GM12801 (cell line): ENCODE data around the gene VNN1.

Experiments
- TF ChIP-seq, protein P1 (sequence below): IDR thresholded peaks from one replicate; pipeline ENCODE4 v1.5.1; 2011; ENCODE audit warnings: control low read depth; ENCODE audit not compliant: insufficient read length; ENCODE audit errors: extremely low read depth

The VNN1 gene

GRCh38 chr6:132708771-132709170, 5.1 kb downstream of the VNN1 start:
- TF ChIP-seq, protein P1, sequence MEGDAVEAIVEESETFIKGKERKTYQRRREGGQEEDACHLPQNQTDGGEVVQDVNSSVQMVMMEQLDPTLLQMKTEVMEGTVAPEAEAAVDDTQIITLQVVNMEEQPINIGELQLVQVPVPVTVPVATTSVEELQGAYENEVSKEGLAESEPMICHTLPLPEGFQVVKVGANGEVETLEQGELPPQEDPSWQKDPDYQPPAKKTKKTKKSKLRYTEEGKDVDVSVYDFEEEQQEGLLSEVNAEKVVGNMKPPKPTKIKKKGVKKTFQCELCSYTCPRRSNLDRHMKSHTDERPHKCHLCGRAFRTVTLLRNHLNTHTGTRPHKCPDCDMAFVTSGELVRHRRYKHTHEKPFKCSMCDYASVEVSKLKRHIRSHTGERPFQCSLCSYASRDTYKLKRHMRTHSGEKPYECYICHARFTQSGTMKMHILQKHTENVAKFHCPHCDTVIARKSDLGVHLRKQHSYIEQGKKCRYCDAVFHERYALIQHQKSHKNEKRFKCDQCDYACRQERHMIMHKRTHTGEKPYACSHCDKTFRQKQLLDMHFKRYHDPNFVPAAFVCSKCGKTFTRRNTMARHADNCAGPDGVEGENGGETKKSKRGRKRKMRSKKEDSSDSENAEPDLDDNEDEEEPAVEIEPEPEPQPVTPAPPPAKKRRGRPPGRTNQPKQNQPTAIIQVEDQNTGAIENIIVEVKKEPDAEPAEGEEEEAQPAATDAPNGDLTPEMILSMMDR: no peak

DNA sequence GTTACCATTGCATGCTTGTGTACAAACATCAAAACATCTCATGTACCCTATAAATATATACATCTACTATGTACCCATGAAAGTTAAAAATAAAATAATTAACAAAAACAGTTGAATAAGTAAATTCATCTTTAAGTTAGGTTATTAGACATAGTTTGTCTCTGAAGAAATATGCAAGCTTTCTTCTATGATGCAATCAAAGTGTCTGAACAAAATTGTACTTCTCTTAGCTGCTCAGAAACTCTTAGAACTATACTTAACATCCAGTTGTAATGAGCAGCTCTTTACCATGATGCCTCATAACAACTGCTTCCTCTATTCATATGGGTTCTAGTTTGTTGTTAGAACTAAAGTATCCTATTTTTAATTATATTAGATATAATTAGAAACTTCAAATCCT, 5.9 kb downstream of the VNN1 start:
- TF ChIP-seq, protein P1: no peak

GRCh38 chr6:132703936-132704335, 9.9 kb downstream of the VNN1 start:
- TF ChIP-seq, protein P1: no peak

DNA sequence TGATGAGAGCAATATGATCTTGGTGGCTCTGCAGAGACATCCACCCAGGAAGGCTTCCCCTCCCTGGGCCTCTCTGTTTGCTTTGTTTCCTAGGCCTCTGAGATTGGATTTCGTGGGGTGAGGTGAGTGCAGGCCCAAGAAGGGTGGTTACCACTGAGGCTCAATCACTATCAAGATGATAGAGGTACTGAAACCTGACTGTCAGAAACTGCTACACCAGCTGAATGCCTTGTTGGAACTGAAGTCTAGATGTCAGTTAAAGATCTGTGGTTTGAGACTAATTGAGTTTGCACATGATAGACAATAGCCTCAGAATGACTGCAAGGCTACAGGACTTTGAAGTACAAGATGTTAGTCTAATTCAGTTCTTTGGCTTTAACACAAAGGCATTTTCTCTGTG, 15.2 kb downstream of the VNN1 start:
- TF ChIP-seq, protein P1: no peak

GRCh38 chr6:132695773-132696172, 18.1 kb downstream of the VNN1 start:
- TF ChIP-seq, protein P1: no peak

DNA sequence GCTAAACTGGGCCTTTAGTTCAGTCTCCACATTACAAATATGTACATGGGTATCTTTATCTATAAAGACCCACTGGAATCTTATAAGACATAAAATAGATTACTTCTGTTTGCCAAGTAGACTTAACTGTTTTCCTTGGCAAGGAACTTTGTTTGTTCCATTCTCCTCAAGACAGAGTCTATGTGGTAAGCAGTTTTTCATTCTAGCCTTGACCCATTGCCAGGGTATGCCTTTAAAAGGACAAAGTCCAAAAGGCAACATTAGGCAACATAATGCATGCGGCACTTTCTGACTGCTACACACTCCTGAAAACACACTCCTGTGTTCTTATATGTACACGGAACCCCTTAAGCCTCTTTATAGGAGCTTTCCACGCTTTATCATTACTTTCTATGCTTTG, 20.4 kb downstream of the VNN1 start:
- TF ChIP-seq, protein P1: no peak

DNA sequence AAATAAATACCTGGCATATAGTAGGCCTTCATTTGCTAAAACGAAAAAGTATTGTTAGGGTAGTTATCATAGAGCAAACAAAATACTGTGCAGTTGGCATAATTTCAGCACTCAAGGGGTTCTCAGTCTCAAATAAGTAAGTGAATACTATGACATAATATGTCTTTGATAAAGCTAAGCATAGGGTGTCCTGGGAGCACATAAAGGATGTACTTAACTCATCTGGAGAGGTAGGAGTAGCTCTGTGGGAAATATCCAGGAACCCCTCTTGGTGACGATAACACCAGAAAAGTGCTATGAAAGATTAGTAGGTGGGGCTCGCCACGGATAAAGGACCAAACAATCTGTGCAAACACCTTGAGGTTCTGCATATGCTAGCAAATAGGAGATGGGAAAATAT, 23.2 kb downstream of the VNN1 start:
- TF ChIP-seq, protein P1: no peak

GRCh38 chr6:132687306-132687705, 26.5 kb downstream of the VNN1 start:
- TF ChIP-seq, protein P1: no peak
